ENCODE measurements around the gene FCAMR. TPM values are rescaled to one million over a fixed set of nuclear protein-coding genes. Genes with fewer than 3 reads are reported as not detected.

Gene FCAMR
- total RNA-seq, 1 donor from 2014 or later: not detected

DNA sequence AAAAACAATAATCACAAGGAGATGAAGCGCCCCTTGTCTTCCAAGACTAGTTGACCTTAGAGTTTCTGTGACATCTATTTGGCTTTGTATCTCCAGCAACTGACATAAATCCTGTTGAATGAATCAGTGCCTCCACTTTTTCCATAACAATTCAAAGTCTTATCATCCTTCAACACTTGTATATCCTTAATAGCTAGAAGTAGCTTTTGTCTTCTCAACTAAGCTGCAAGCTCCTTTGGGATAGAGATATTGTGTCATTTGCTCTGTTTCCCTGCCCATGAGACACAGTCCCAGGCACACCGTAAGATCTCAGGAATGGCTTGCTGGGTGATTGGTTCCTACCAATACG is 29.7 kb downstream of the FCAMR start:
- intact Hi-C loops (cut with micrococcal nuclease): no loop called here
- no peaks in the 10 kb centered on the region for H3K36me3 ChIP-seq
- no peak for DNase-seq
- no peaks in the 10 kb centered on the region for H3K4me1 ChIP-seq
- H3K27ac ChIP-seq (replicated peaks): no peak overlapping the region
- TF ChIP-seq, protein P1, sequence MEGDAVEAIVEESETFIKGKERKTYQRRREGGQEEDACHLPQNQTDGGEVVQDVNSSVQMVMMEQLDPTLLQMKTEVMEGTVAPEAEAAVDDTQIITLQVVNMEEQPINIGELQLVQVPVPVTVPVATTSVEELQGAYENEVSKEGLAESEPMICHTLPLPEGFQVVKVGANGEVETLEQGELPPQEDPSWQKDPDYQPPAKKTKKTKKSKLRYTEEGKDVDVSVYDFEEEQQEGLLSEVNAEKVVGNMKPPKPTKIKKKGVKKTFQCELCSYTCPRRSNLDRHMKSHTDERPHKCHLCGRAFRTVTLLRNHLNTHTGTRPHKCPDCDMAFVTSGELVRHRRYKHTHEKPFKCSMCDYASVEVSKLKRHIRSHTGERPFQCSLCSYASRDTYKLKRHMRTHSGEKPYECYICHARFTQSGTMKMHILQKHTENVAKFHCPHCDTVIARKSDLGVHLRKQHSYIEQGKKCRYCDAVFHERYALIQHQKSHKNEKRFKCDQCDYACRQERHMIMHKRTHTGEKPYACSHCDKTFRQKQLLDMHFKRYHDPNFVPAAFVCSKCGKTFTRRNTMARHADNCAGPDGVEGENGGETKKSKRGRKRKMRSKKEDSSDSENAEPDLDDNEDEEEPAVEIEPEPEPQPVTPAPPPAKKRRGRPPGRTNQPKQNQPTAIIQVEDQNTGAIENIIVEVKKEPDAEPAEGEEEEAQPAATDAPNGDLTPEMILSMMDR (IDR thresholded peaks at IDR 0.05; ENCODE audit: borderline replicate concordance): no peak
- H3K27me3 ChIP-seq (ENCODE audit: low read depth): peaks cover 45% of the 10 kb centered on the region
- H3K4me3 ChIP-seq: no peak overlapping the region
- no peaks in the 10 kb centered on the region for H3K9me3 ChIP-seq (replicated peaks)

DNA sequence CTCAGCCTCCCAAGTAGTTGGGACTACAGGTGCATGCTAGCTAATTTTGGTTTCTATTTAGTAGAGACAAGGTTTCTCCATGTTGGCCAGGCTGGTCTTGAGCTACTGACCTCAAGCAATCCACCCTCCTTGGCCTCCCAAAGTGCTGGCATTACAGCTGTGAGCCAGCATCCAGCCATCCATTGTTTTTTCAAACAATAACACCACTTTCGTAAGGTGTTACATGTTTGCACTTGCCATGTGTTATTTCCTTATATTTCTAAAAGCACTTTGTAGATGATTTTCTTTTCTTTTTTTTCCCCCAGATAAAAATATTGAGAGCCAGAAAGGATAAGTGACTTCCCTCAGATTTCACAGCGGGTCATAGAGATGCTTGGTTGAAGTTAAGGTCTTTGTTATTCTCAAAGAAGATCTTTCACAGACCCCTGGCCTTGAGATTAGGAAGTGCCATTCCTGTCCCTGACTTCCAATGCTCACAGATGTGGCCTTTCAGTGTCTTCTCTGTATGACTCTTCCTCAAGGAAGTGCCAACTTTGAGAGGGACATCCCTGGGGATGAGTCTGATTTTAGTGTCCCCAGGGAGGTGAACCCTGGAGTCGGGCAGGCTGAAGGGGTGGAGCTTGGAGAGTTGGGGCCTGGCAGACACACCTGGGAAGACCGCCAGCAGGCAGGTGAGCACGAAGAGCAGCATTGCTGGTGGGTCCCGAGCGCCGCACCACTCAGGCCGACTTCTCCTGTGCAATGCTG is 30.2 kb downstream of the FCAMR start:
- H3K27me3 ChIP-seq (ENCODE audit: low read depth): peaks cover 42% of the 10 kb centered on the region
- DNase-seq: no peak
- intact Hi-C loops (cut with micrococcal nuclease): no loop called here
- H3K9me3 ChIP-seq (replicated peaks): no peaks in the 10 kb centered on the region
- no peaks in the 10 kb centered on the region for H3K4me1 ChIP-seq
- no peak overlapping the region for H3K4me3 ChIP-seq
- no peaks in the 10 kb centered on the region for H3K36me3 ChIP-seq
- H3K27ac ChIP-seq (replicated peaks): no peak overlapping the region
- TF ChIP-seq, protein P1 (IDR thresholded peaks at IDR 0.05; ENCODE audit: borderline replicate concordance): no peak

DNA sequence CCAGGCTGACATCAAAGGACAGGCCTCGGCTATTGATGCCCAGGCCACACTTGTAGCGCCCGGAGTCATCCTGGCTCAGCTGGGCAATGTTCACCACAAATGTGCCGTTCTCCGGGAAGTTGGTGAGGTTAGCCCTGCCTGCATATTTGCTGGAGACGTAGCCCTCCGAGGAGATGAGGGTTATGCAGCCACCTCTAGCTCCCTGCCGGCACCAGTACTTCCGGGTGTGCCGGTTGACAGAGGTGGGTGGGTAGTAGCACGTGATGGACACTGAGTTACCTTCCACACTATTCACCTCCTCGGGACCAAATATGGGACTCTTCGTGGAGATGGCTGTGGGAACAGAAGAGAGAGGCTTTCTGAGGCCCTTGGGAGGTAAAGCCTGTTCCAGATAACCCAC is 31.1 kb downstream of the FCAMR start:
- intact Hi-C loops (cut with micrococcal nuclease): no loop called here
- Histone ChIP-seq H3K9me3 (replicated peaks) (no peaks in the 10 kb centered on the region), H3K4me3 (no peak overlapping the region)

DNA sequence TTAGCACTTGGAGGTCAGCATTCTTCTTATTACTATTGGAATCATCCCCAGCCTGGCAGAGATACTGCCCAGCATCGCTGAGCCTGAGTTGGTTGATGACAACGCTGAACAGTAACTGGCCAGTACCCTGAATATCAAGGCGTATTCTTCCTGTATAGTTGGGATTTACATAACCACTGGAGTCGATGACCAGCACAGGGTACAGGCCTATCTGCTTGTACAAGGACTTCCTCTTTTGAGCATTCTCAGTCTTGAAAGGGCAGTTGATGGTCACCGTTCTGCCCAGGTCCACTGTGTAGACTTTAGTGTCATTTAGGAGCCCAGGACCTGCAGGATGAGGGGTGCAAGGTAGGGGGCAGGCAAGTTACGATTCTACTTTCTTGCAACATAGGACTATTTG is 32.8 kb downstream of the FCAMR start:
- Histone ChIP-seq H3K36me3 (no peaks in the 10 kb centered on the region), H3K27ac (replicated peaks) (no peak overlapping the region), H3K27me3 (ENCODE audit: low read depth) (peaks cover 17% of the 10 kb centered on the region), H3K4me3 (no peak overlapping the region), H3K9me3 (replicated peaks) (no peaks in the 10 kb centered on the region), H3K4me1 (no peaks in the 10 kb centered on the region)
- TF ChIP-seq, protein P1 (IDR thresholded peaks at IDR 0.05; ENCODE audit: borderline replicate concordance): no peak
- no peak for DNase-seq
- intact Hi-C loops (cut with micrococcal nuclease): no loop called here

More for the DNA sequence above, 31.1 kb downstream of the FCAMR start:
- Histone ChIP-seq H3K27ac (replicated peaks) (no peak overlapping the region), H3K36me3 (no peaks in the 10 kb centered on the region), H3K27me3 (ENCODE audit: low read depth) (peaks cover 33% of the 10 kb centered on the region), H3K4me1 (no peaks in the 10 kb centered on the region)
- DNase-seq: no peak
- TF ChIP-seq, protein P1 (IDR thresholded peaks at IDR 0.05; ENCODE audit: borderline replicate concordance): no peak

DNA sequence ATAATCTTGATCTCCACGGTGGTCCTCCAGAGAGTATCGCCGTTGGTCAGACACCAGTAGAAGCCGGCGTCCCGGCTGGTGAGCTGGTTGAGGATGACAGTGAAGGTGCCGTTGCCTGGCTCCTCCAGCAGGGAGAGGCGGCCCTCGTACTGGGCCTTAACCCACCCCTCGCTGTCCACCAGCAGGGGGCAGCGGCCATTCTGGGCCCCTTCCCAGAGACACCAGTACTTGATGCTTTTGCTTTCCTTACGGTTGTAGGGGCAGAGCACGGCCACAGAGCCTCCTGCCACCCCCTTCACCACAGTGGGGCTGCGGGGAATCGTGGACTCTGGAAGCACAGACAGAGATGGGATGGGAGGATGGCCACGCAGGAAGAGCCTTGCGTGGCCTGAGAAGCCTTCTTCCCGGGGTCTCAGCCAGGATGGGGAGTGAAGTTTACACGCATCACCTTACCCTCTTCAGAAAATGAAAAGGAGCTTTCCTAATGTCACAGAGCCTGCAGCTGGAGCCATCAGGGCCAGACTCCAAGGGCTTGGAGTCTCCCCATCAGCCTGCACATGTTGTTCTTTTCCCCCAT is 34.7 kb downstream of the FCAMR start:
- H3K9me3 ChIP-seq (replicated peaks): no peaks in the 10 kb centered on the region
- H3K4me1 ChIP-seq: no peaks in the 10 kb centered on the region
- DNase-seq: no peak
- TF ChIP-seq, protein P1 (IDR thresholded peaks at IDR 0.05; ENCODE audit: borderline replicate concordance): peak; percentile 47
- H3K27me3 ChIP-seq (ENCODE audit: low read depth): peaks cover 17% of the 10 kb centered on the region
- H3K36me3 ChIP-seq: no peaks in the 10 kb centered on the region
- H3K4me3 ChIP-seq: no peak overlapping the region
- intact Hi-C loops (cut with micrococcal nuclease): no loop called here
- H3K27ac ChIP-seq (replicated peaks): no peak overlapping the region
